GM19023 (cell line): Measurements from ENCODE around the gene PTPRJ.
A peak's percentile ranks its signal among the peaks of the same experiment; 100 is the strongest.

ENCODE experiments used
- ATAC-seq: cut with Tn5 transposase; IDR thresholded peaks from one replicate; pipeline ENCODE4 v1.9.1; 2021; ENCODE audit warnings: mild to moderate bottlenecking, moderate library complexity; ENCODE audit not compliant: unreplicated experiment

PTPRJ gene

GRCh38 chr11:48141475-48142122 lies 161.2 kb downstream of the PTPRJ start:
- no peak for ATAC-seq

- ATAC-seq, result no peak
These were observed 162.5 kb downstream of the PTPRJ start for GRCh38 chr11:48142889-48143288.

GRCh38 chr11:48148749-48149148 lies 168.4 kb downstream of the PTPRJ start:
- no peak for ATAC-seq

GRCh38 chr11:48150213-48150612 lies 169.9 kb downstream of the PTPRJ start:
- ATAC-seq, result no peak

GRCh38 chr11:48154151-48154550 lies 173.8 kb downstream of the PTPRJ start:
- ATAC-seq, result no peak

- no peak for ATAC-seq
These were observed 181.9 kb downstream of the PTPRJ start for GRCh38 chr11:48161951-48162884.

- ATAC-seq, result no peak
These were observed 182.5 kb downstream of the PTPRJ start for GRCh38 chr11:48162885-48163268.

- ATAC-seq, result no peak
These were observed 183.2 kb downstream of the PTPRJ start for GRCh38 chr11:48163360-48164100.

GRCh38 chr11:48164836-48165235 lies 184.5 kb downstream of the PTPRJ start:
- ATAC-seq, result no peak

GRCh38 chr11:48165426-48165825 lies 185.1 kb downstream of the PTPRJ start:
- no peak for ATAC-seq

GRCh38 chr11:48167380-48167779 lies 187.0 kb downstream of the PTPRJ start:
- ATAC-seq, result no peak

GRCh38 chr11:48168815-48169214 lies 188.5 kb downstream of the PTPRJ start:
- no peak for ATAC-seq

- ATAC-seq, result no peak
These were observed 188.9 kb downstream of the PTPRJ start for GRCh38 chr11:48169259-48169658.

- no peak for ATAC-seq
These were observed 189.4 kb downstream of the PTPRJ start for GRCh38 chr11:48169717-48170116.

GRCh38 chr11:48170241-48171233 lies 190.2 kb downstream of the PTPRJ start:
- ATAC-seq, result no peak

GRCh38 chr11:48172818-48173609 lies 192.7 kb downstream of the PTPRJ start:
- ATAC-seq, result peak; percentile 69

- no peak for ATAC-seq
These were observed 197.3 kb downstream of the PTPRJ start for GRCh38 chr11:48177661-48178060.

GRCh38 chr11:48180627-48181026 lies 200.3 kb downstream of the PTPRJ start:
- no peak for ATAC-seq

- ATAC-seq, result no peak
These were observed 202.6 kb downstream of the PTPRJ start for GRCh38 chr11:48182860-48183526.
